ENCODE data around the gene DRG2. TPM values are rescaled to one million over a fixed set of nuclear protein-coding genes. Genes with fewer than 3 reads are reported as not detected.

Gene DRG2
- total and polyA plus RNA-seq, 9 of the 15 experiments (the other 6 are each of a cell fraction or from before 2014, with no cell fraction given), result 6.6 to 36.7 (median 26.1) TPM

DNA sequence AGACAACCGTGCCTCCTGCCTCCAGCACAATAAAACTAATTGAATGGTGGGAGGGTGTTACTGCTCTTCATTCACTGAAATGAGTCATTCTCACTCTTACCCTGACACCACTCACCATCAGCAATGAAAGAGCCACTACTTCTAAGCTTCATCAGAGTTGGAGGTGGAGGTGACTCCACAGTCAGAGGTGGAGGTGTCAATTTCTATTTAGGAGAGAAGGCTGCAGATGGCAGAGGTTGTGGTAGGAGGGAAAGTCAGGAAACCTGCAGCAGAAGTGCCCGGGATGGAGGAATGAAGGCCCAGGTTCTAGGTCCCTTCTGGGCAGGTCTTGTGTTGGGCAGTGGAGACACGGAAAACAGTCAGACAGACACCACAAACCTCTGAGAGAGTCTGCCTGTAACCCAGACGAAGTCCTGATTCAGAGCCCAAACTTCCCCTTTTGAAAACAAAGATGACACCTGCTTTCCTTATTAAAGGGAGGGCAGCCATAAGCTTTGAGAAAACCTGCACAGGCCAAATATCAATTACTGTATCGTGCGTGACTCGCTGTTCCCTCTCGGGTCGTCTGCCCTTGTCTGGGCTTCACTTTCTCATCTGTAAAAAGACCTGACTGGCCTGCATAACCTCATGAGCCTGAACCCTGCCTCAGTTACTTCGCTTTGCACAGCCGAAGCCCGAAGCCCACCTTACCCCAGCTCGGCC is 49.4 kb upstream of the DRG2 start (continued):
- TF ChIP-seq ZNF165 (CRISPR knock-in tag; IDR thresholded peaks at IDR 0.05; ENCODE audit: borderline replicate concordance), result no peak
- no peak for TF ChIP-seq L3MBTL2 (IDR thresholded peaks at IDR 0.05)
- TF ChIP-seq, protein P1, sequence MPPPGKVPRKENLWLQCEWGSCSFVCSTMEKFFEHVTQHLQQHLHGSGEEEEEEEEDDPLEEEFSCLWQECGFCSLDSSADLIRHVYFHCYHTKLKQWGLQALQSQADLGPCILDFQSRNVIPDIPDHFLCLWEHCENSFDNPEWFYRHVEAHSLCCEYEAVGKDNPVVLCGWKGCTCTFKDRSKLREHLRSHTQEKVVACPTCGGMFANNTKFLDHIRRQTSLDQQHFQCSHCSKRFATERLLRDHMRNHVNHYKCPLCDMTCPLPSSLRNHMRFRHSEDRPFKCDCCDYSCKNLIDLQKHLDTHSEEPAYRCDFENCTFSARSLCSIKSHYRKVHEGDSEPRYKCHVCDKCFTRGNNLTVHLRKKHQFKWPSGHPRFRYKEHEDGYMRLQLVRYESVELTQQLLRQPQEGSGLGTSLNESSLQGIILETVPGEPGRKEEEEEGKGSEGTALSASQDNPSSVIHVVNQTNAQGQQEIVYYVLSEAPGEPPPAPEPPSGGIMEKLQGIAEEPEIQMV (tag; conservative IDR thresholded peaks at IDR 0.05; ENCODE audit: low read depth), result peak; percentile 95
- no peak for TF ChIP-seq HSF4 (CRISPR knock-in tag; IDR thresholded peaks at IDR 0.05; ENCODE audit: borderline replicate concordance)
- TF ChIP-seq, protein P2, sequence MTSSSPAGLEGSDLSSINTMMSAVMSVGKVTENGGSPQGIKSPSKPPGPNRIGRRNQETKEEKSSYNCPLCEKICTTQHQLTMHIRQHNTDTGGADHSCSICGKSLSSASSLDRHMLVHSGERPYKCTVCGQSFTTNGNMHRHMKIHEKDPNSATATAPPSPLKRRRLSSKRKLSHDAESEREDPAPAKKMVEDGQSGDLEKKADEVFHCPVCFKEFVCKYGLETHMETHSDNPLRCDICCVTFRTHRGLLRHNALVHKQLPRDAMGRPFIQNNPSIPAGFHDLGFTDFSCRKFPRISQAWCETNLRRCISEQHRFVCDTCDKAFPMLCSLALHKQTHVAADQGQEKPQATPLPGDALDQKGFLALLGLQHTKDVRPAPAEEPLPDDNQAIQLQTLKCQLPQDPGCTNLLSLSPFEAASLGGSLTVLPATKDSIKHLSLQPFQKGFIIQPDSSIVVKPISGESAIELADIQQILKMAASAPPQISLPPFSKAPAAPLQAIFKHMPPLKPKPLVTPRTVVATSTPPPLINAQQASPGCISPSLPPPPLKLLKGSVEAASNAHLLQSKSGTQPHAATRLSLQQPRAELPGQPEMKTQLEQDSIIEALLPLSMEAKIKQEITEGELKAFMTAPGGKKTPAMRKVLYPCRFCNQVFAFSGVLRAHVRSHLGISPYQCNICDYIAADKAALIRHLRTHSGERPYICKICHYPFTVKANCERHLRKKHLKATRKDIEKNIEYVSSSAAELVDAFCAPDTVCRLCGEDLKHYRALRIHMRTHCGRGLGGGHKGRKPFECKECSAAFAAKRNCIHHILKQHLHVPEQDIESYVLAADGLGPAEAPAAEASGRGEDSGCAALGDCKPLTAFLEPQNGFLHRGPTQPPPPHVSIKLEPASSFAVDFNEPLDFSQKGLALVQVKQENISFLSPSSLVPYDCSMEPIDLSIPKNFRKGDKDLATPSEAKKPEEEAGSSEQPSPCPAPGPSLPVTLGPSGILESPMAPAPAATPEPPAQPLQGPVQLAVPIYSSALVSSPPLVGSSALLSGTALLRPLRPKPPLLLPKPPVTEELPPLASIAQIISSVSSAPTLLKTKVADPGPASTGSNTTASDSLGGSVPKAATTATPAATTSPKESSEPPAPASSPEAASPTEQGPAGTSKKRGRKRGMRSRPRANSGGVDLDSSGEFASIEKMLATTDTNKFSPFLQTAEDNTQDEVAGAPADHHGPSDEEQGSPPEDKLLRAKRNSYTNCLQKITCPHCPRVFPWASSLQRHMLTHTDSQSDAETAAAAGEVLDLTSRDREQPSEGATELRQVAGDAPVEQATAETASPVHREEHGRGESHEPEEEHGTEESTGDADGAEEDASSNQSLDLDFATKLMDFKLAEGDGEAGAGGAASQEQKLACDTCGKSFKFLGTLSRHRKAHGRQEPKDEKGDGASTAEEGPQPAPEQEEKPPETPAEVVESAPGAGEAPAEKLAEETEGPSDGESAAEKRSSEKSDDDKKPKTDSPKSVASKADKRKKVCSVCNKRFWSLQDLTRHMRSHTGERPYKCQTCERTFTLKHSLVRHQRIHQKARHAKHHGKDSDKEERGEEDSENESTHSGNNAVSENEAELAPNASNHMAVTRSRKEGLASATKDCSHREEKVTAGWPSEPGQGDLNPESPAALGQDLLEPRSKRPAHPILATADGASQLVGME (CRISPR knock-in tag; IDR thresholded peaks at IDR 0.05), result no peak
- TF ChIP-seq ZBTB8A (IDR thresholded peaks at IDR 0.05; ENCODE audit: partially characterized antibody), result no peak
- TF ChIP-seq, protein P3, sequence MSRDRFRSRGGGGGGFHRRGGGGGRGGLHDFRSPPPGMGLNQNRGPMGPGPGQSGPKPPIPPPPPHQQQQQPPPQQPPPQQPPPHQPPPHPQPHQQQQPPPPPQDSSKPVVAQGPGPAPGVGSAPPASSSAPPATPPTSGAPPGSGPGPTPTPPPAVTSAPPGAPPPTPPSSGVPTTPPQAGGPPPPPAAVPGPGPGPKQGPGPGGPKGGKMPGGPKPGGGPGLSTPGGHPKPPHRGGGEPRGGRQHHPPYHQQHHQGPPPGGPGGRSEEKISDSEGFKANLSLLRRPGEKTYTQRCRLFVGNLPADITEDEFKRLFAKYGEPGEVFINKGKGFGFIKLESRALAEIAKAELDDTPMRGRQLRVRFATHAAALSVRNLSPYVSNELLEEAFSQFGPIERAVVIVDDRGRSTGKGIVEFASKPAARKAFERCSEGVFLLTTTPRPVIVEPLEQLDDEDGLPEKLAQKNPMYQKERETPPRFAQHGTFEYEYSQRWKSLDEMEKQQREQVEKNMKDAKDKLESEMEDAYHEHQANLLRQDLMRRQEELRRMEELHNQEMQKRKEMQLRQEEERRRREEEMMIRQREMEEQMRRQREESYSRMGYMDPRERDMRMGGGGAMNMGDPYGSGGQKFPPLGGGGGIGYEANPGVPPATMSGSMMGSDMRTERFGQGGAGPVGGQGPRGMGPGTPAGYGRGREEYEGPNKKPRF (IDR thresholded peaks at IDR 0.05; ENCODE audit: low read depth, low read length), result no peak
- TF ChIP-seq, protein P4, sequence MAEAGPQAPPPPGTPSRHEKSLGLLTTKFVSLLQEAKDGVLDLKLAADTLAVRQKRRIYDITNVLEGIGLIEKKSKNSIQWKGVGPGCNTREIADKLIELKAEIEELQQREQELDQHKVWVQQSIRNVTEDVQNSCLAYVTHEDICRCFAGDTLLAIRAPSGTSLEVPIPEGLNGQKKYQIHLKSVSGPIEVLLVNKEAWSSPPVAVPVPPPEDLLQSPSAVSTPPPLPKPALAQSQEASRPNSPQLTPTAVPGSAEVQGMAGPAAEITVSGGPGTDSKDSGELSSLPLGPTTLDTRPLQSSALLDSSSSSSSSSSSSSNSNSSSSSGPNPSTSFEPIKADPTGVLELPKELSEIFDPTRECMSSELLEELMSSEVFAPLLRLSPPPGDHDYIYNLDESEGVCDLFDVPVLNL (CRISPR knock-in tag; IDR thresholded peaks at IDR 0.05; ENCODE audit: low read depth), result no peak
- TF ChIP-seq PPARD (CRISPR knock-in tag; IDR thresholded peaks at IDR 0.05), result no peak
- no peak for TF ChIP-seq ZNF133 (CRISPR knock-in tag; IDR thresholded peaks at IDR 0.05)
- TF ChIP-seq KDM4B (IDR thresholded peaks at IDR 0.05; ENCODE audit: borderline replicate concordance in 2 of 2, low read depth in 1 of 2), result no peak
- no peak for TF ChIP-seq CEBPB (tag; IDR thresholded peaks at IDR 0.05)
- TF ChIP-seq ZNF589 (CRISPR knock-in tag; IDR thresholded peaks at IDR 0.05; ENCODE audit: low read depth), result no peak
- no peak for TF ChIP-seq NEUROD1 (IDR thresholded peaks at IDR 0.05; ENCODE audit: borderline replicate concordance, low read depth, low read length, partially characterized antibody)
- no peak for TF ChIP-seq ZNF830 (CRISPR knock-in tag; IDR thresholded peaks at IDR 0.05)
- TF ChIP-seq POLR2A (conservative IDR thresholded peaks at IDR 0.05), result no peak
- TF ChIP-seq NR4A1 (CRISPR knock-in tag; IDR thresholded peaks at IDR 0.05), result no peak
- TF ChIP-seq NR4A1 (tag; IDR thresholded peaks at IDR 0.05), result no peak
